ENCODE measurements around the gene AKAP8. TPM values are rescaled to one million over a fixed set of nuclear protein-coding genes. Genes with fewer than 3 reads are reported as not detected.

AKAP8 gene
- total RNA-seq, 1 experiment from 2014 or later, result 53.5 TPM

DNA sequence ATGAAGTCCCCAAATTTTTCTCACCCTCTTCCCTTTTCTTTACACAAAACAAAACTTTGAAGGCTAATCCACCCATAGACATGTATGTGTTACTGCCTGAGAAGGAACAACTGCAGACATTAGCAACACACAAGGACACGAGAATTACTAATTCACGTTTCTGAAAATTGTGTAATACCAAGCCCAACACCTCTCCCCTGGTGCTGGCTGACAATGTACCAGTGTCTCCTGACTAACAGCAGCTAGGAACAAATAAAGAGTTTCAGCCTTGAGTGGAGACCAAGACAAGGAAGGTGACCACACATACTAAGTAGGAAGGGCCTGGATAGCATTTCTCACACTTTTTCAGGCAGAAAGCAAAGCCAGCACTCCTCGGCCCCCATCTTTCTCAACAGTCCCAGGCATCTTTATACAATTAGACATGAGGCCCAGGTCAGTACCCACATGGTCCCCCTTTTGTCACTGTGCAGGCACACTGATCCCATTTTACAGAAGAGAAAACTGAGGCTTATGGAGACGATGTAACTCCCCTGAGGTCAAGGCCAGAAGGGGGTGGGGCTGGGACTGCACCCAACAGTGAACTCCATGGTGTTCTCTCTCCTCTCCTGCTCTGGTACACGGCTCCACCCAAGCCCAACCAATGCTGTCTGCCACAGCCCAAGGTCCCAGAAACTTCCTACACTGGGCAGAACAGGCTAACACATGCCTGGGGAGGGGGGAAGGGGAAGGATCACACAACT lies 55.9 kb downstream of the AKAP8 start:
- BruUV-seq (replicated peaks), result no TSS peak
- TF ChIP-seq, protein P1, sequence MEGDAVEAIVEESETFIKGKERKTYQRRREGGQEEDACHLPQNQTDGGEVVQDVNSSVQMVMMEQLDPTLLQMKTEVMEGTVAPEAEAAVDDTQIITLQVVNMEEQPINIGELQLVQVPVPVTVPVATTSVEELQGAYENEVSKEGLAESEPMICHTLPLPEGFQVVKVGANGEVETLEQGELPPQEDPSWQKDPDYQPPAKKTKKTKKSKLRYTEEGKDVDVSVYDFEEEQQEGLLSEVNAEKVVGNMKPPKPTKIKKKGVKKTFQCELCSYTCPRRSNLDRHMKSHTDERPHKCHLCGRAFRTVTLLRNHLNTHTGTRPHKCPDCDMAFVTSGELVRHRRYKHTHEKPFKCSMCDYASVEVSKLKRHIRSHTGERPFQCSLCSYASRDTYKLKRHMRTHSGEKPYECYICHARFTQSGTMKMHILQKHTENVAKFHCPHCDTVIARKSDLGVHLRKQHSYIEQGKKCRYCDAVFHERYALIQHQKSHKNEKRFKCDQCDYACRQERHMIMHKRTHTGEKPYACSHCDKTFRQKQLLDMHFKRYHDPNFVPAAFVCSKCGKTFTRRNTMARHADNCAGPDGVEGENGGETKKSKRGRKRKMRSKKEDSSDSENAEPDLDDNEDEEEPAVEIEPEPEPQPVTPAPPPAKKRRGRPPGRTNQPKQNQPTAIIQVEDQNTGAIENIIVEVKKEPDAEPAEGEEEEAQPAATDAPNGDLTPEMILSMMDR (IDR thresholded peaks at IDR 0.05; ENCODE audit: insufficient read depth in 1 of 2, low read depth in 1 of 2, low read length in 1 of 2, severe bottlenecking in 1 of 2, unreplicated experiment in 1 of 2), result no peak
- Mint-ChIP-seq H3K36me3 (ENCODE audit: insufficient read depth, unreplicated experiment) (peaks cover 34% of the 10 kb centered on the region), H3K27ac (ENCODE audit: unreplicated experiment) (no peak overlapping the region), H3K4me1 (ENCODE audit: low read depth, unreplicated experiment) (peaks cover 44% of the 10 kb centered on the region), H3K27me3 (ENCODE audit: insufficient read depth, unreplicated experiment) (no peaks in the 10 kb centered on the region), H3K4me3 (ENCODE audit: unreplicated experiment) (no peak overlapping the region), H3K9me3 (ENCODE audit: unreplicated experiment) (no peaks in the 10 kb centered on the region)
- H3K9me3 ChIP-seq, result no peaks in the 10 kb centered on the region
- POLR2A ChIA-PET, result no interaction called here
- peaks cover 37% of the 10 kb centered on the region for H3K4me1 ChIP-seq
- H3K4me3 ChIP-seq (ENCODE audit: low read depth, low read length), result no peak overlapping the region
- intact Hi-C loops (cut with micrococcal nuclease; ENCODE audit: unreplicated experiment), result no loop called here
- H3K36me3 ChIP-seq (ENCODE audit: control insufficient read depth, insufficient read depth, low read length), result no peaks in the 10 kb centered on the region
- no peak for DNase-seq
- CTCF ChIA-PET, result no interaction called here
- H3K27me3 ChIP-seq (replicated peaks; ENCODE audit: control insufficient read depth, insufficient read depth, low read length), result no peaks in the 10 kb centered on the region

DNA sequence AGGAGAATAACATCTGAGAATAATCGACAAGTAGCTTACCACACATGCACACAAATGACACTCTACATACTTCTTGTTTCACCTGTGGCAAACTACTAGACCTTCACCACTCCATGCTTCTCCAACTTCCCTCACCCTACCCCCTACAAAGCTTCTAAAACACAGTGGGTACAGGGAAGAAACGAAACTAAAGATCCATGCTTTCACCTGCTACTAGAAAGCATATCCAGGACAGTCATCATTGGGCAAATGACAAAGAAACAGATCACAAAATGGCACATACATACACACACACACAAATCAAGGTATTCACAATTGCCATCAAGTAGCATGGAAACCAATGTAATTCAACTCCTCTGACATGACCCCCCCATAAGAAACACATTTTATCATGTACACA lies 57.8 kb downstream of the AKAP8 start:
- Mint-ChIP-seq H3K27ac (ENCODE audit: unreplicated experiment) (peak overlapping the region; percentile 47), H3K9me3 (ENCODE audit: unreplicated experiment) (no peaks in the 10 kb centered on the region), H3K27me3 (ENCODE audit: insufficient read depth, unreplicated experiment) (no peaks in the 10 kb centered on the region), H3K4me3 (ENCODE audit: unreplicated experiment) (no peak overlapping the region), H3K4me1 (ENCODE audit: low read depth, unreplicated experiment) (peaks cover 55% of the 10 kb centered on the region), H3K36me3 (ENCODE audit: insufficient read depth, unreplicated experiment) (peaks cover 35% of the 10 kb centered on the region)
- Histone ChIP-seq H3K36me3 (ENCODE audit: control insufficient read depth, insufficient read depth, low read length) (no peaks in the 10 kb centered on the region), H3K4me3 (ENCODE audit: low read depth, low read length) (no peak overlapping the region), H3K27me3 (replicated peaks; ENCODE audit: control insufficient read depth, insufficient read depth, low read length) (no peaks in the 10 kb centered on the region), H3K9me3 (no peaks in the 10 kb centered on the region), H3K4me1 (peaks cover 46% of the 10 kb centered on the region)
- ChIA-PET CTCF (no interaction called here), POLR2A (no interaction called here)
- intact Hi-C loops (cut with micrococcal nuclease; ENCODE audit: unreplicated experiment), result no loop called here
- no TSS peak for BruUV-seq (replicated peaks)
- TF ChIP-seq, protein P1 (IDR thresholded peaks at IDR 0.05; ENCODE audit: insufficient read depth in 1 of 2, low read depth in 1 of 2, low read length in 1 of 2, severe bottlenecking in 1 of 2, unreplicated experiment in 1 of 2), result no peak
- DNase-seq, result no peak

DNA sequence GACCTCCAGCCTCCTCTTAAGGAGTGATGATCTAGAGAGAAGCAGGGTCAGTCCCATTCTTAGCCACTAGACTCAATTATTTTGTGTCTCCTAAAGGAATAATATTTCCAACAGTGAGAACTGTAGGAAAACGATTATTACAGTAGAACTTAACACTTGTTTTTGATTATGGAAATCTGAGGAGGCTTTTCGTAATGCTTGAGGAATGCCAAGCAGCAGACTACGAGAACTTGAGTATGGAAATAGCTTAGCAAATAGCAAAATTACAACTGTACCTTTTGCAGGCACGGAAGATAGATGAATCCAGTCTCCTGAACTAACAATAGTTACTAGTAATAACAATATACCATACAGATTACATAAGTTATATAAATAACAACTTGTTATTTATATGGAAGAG lies 59.5 kb downstream of the AKAP8 start:
- ChIA-PET POLR2A (no interaction called here), CTCF (no interaction called here)
- no peak overlapping the region for H3K4me3 Mint-ChIP-seq (ENCODE audit: unreplicated experiment)
- H3K27ac Mint-ChIP-seq (ENCODE audit: unreplicated experiment), result peak overlapping the region; percentile 61
- no peak for DNase-seq
- peaks cover 33% of the 10 kb centered on the region for H3K36me3 Mint-ChIP-seq (ENCODE audit: insufficient read depth, unreplicated experiment)
- Histone ChIP-seq H3K4me3 (ENCODE audit: low read depth, low read length) (no peak overlapping the region), H3K4me1 (peaks cover 38% of the 10 kb centered on the region), H3K36me3 (ENCODE audit: control insufficient read depth, insufficient read depth, low read length) (no peaks in the 10 kb centered on the region), H3K9me3 (no peaks in the 10 kb centered on the region), H3K27me3 (replicated peaks; ENCODE audit: control insufficient read depth, insufficient read depth, low read length) (no peaks in the 10 kb centered on the region)
- H3K27me3 Mint-ChIP-seq (ENCODE audit: insufficient read depth, unreplicated experiment), result no peaks in the 10 kb centered on the region
- intact Hi-C loops (cut with micrococcal nuclease; ENCODE audit: unreplicated experiment), result no loop called here
- no peaks in the 10 kb centered on the region for H3K9me3 Mint-ChIP-seq (ENCODE audit: unreplicated experiment)
- H3K4me1 Mint-ChIP-seq (ENCODE audit: low read depth, unreplicated experiment), result peaks cover 52% of the 10 kb centered on the region
- TF ChIP-seq, protein P1 (IDR thresholded peaks at IDR 0.05; ENCODE audit: insufficient read depth in 1 of 2, low read depth in 1 of 2, low read length in 1 of 2, severe bottlenecking in 1 of 2, unreplicated experiment in 1 of 2), result no peak
- BruUV-seq (replicated peaks), result no TSS peak

Data from Caco-2 (cell line).